Endodermal cell (in vitro differentiated cells): ENCODE results near the gene AGTPBP1. TPM values are rescaled to one million over a fixed set of nuclear protein-coding genes. Genes with fewer than 3 reads are reported as not detected.
"Not testable (repeated sequence)": the region's sequence is repeated elsewhere in the genome, so short reads cannot be mapped to it uniquely, and the experiment has no call there.

Source experiments
- DNase-seq: peaks from one replicate; pipeline ENCODE4 v3.0.0-alpha.2; 2017
- H3K27ac ChIP-seq: 2 replicates; pipeline ENCODE4 v1.5.1; 2013; ENCODE audit warnings: mild to moderate bottlenecking, low read depth, low read length, moderate library complexity
- H3K27me3 ChIP-seq: 2 replicates; pipeline ENCODE4 v1.6.1; 2013; ENCODE audit warnings: mild to moderate bottlenecking, low read length, moderate library complexity; ENCODE audit not compliant: insufficient read depth, control insufficient read depth, poor library complexity, severe bottlenecking
- H3K36me3 ChIP-seq: 2 replicates; pipeline ENCODE4 v1.7.0; 2013; ENCODE audit warnings: mild to moderate bottlenecking, low read length, moderate library complexity; ENCODE audit not compliant: control insufficient read depth, insufficient read depth
- H3K4me1 ChIP-seq: one replicate; pipeline ENCODE4 v1.7.0; 2013; ENCODE audit warnings: low read length; ENCODE audit not compliant: control insufficient read depth, insufficient read depth
- H3K4me3 ChIP-seq: 2 replicates; pipeline ENCODE4 v1.5.1; 2013; ENCODE audit warnings: mild to moderate bottlenecking, low read length, moderate library complexity
- H3K9ac ChIP-seq: 2 replicates; pipeline ENCODE4 v1.6.1; 2013; ENCODE audit warnings: mild to moderate bottlenecking, low read length, moderate library complexity; ENCODE audit not compliant: poor library complexity, severe bottlenecking; ENCODE audit errors: extremely low read depth
- H3K9me3 ChIP-seq: 2 replicates; pipeline ENCODE4 v1.6.1; 2013; ENCODE audit warnings: mild to moderate bottlenecking, low read length, moderate library complexity; ENCODE audit not compliant: control insufficient read depth
- H3K27ac Mint-ChIP-seq: 2 replicates; pipeline ENCODE4 v1.8.0; 2020; ENCODE audit warnings: mixed read lengths
- H3K27me3 Mint-ChIP-seq: 2 replicates; pipeline ENCODE4 v1.8.0; 2021; ENCODE audit warnings: mild to moderate bottlenecking, mixed read lengths; ENCODE audit not compliant: insufficient read depth
- H3K36me3 Mint-ChIP-seq: 2 replicates; pipeline ENCODE4 v1.8.0; 2020; ENCODE audit warnings: low read depth, mixed read lengths
- H3K4me1 Mint-ChIP-seq: 2 replicates; pipeline ENCODE4 v1.8.0; 2020; ENCODE audit warnings: mixed read lengths
- H3K4me3 Mint-ChIP-seq: 2 replicates; pipeline ENCODE4 v1.8.0; 2020; ENCODE audit warnings: mild to moderate bottlenecking, moderate library complexity, mixed read lengths
- H3K9me3 Mint-ChIP-seq: 2 replicates; pipeline ENCODE4 v1.8.0; 2020; ENCODE audit warnings: mild to moderate bottlenecking, mixed read lengths
- WGBS, 2 experiments: methylation state at CpG; one replicate each; pipeline versions ENCODE4 v1.1.5 to v1.1.7; 2013; ENCODE audit warnings: missing lambda C conversion rate in 2 of 2, mixed read lengths in 1 of 2; ENCODE audit not compliant: insufficient coverage in 1 of 2, insufficient read length in 1 of 2; 5-methylcytosine and 5-hydroxymethylcytosine counted together
- total RNA-seq, 2 donors: library from RNA; stranded (reverse); fragmentation: NEBNext Ultra II Directional in 1 of 2; extraction: Animal tissue kit (Norgen Biotek cat#: 25700) in 1 of 2; gene quantifications; 2 replicates in 1 of 2; 3 replicates in 1 of 2; pipeline ENCODE4 v1.2.1, GENCODE V29; 2021
- TF ChIP-seq, protein P1 (sequence below): fragments of 200-600 bp; sonication (generic); conservative IDR thresholded peaks from 2 replicates; pipeline ENCODE4 v1.5.0; 2021; ENCODE audit warnings: antibody characterized with exemption, mild to moderate bottlenecking

Gene AGTPBP1
- total RNA-seq, 2 donors from 2014 or later, result 45.7 to 54.9 TPM

- H3K9me3 ChIP-seq, result no peaks in the 10 kb centered on the region
- H3K36me3 ChIP-seq, result peaks cover 5% of the 10 kb centered on the region
- 86 to 92% methylated on average over 1 of the region's 1 CpG for WGBS, 2 experiments
- TF ChIP-seq, protein P1, sequence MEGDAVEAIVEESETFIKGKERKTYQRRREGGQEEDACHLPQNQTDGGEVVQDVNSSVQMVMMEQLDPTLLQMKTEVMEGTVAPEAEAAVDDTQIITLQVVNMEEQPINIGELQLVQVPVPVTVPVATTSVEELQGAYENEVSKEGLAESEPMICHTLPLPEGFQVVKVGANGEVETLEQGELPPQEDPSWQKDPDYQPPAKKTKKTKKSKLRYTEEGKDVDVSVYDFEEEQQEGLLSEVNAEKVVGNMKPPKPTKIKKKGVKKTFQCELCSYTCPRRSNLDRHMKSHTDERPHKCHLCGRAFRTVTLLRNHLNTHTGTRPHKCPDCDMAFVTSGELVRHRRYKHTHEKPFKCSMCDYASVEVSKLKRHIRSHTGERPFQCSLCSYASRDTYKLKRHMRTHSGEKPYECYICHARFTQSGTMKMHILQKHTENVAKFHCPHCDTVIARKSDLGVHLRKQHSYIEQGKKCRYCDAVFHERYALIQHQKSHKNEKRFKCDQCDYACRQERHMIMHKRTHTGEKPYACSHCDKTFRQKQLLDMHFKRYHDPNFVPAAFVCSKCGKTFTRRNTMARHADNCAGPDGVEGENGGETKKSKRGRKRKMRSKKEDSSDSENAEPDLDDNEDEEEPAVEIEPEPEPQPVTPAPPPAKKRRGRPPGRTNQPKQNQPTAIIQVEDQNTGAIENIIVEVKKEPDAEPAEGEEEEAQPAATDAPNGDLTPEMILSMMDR, result no peak
- H3K4me1 Mint-ChIP-seq, result no peaks in the 10 kb centered on the region
- no peak overlapping the region for H3K27ac Mint-ChIP-seq
- no peak overlapping the region for H3K27ac ChIP-seq
- no peaks in the 10 kb centered on the region for H3K27me3 ChIP-seq
- H3K9me3 Mint-ChIP-seq, result peaks cover 18% of the 10 kb centered on the region
- no peak overlapping the region for H3K4me3 ChIP-seq
- H3K36me3 Mint-ChIP-seq, result peaks cover 25% of the 10 kb centered on the region
- H3K27me3 Mint-ChIP-seq, result no peaks in the 10 kb centered on the region
- H3K9ac ChIP-seq, result no peak overlapping the region
- H3K4me3 Mint-ChIP-seq, result no peak overlapping the region
- no peaks in the 10 kb centered on the region for H3K4me1 ChIP-seq
- no peak for DNase-seq
These were observed 164.3 kb downstream of the AGTPBP1 start for GRCh38 chr9:85577353-85577952.

GRCh38 chr9:85575868-85576267, 165.9 kb downstream of the AGTPBP1 start:
- TF ChIP-seq, protein P1, result no peak
- H3K27me3 ChIP-seq, result no peaks in the 10 kb centered on the region
- H3K36me3 Mint-ChIP-seq, result peaks cover 23% of the 10 kb centered on the region
- no peaks in the 10 kb centered on the region for H3K9me3 ChIP-seq
- no peaks in the 10 kb centered on the region for H3K4me1 Mint-ChIP-seq
- H3K4me3 Mint-ChIP-seq, result no peak overlapping the region
- no peak overlapping the region for H3K27ac Mint-ChIP-seq
- H3K36me3 ChIP-seq, result peaks cover 5% of the 10 kb centered on the region
- H3K9me3 Mint-ChIP-seq, result peaks cover 18% of the 10 kb centered on the region
- no peak for DNase-seq
- no peak overlapping the region for H3K27ac ChIP-seq
- no peak overlapping the region for H3K9ac ChIP-seq
- no peak overlapping the region for H3K4me3 ChIP-seq
- no peaks in the 10 kb centered on the region for H3K27me3 Mint-ChIP-seq
- H3K4me1 ChIP-seq, result no peaks in the 10 kb centered on the region

- Mint-ChIP-seq H3K36me3 (peaks cover 23% of the 10 kb centered on the region), H3K9me3 (peaks cover 18% of the 10 kb centered on the region)
- H3K9ac ChIP-seq, H3K27me3 ChIP-seq, H3K4me1 Mint-ChIP-seq, H3K4me1 ChIP-seq, H3K36me3 ChIP-seq, H3K27ac Mint-ChIP-seq, H3K27me3 Mint-ChIP-seq, H3K4me3 Mint-ChIP-seq, H3K9me3 ChIP-seq, H3K27ac ChIP-seq, DNase-seq, H3K4me3 ChIP-seq: not testable (repeated sequence)
- 92 to 97% methylated on average over 8 to 26 of the region's 26 CpGs for WGBS, 2 experiments
These were observed 168.2 kb downstream of the AGTPBP1 start for GRCh38 chr9:85573546-85573945.

DNA sequence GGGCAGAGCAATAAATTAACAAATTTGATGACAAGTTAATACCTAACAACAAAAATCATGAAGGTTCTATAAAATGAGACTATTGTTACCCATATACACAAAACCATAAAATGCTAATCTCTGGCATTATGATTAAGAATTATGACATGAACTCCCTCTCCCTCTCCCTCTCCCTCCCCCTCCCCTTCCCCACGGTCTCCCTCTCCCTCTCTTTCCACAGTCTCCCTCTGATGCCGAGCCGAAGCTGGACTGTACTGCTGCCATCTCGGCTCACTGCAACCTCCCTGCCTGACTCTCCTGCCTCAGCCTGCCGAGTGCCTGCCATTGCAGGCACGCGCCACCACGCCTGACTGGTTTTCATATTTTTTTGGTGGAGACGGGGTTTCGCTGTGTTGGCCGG, 168.8 kb downstream of the AGTPBP1 start:
- H3K4me1 ChIP-seq, H3K27me3 ChIP-seq, H3K9me3 ChIP-seq, H3K27ac Mint-ChIP-seq, H3K27ac ChIP-seq, H3K9ac ChIP-seq, H3K27me3 Mint-ChIP-seq, DNase-seq, H3K4me3 ChIP-seq, H3K4me1 Mint-ChIP-seq, H3K4me3 Mint-ChIP-seq, H3K36me3 ChIP-seq: not testable (repeated sequence)
- peaks cover 23% of the 10 kb centered on the region for H3K36me3 Mint-ChIP-seq
- peaks cover 18% of the 10 kb centered on the region for H3K9me3 Mint-ChIP-seq
- WGBS, 2 experiments, result 98% methylated on average over 5 of the region's 11 CpGs; no CpG with 5 or more reads in 1 of the 2 experiments
